NCI-H345 (cell line): ENCODE measurements around the gene APC2.
"Not testable (repeated sequence)": the region's sequence is repeated elsewhere in the genome, so short reads cannot be mapped to it uniquely, and the experiment has no call there.

Experiments used
- DNase-seq: peaks from one replicate; lab custom pipeline; 2025; lab: John Stamatoyannopoulos, UW

The APC2 gene

GRCh38 chr19:1430246-1430645 lies 19.7 kb upstream of the APC2 start:
- no peak for DNase-seq

- DNase-seq: no peak
Observed at GRCh38 chr19:1431759-1432506, 18.0 kb upstream of the APC2 start.

GRCh38 chr19:1432507-1432887 lies 17.4 kb upstream of the APC2 start:
- DNase-seq: no peak

- no peak for DNase-seq
Observed at GRCh38 chr19:1433119-1434039, 16.5 kb upstream of the APC2 start.

- no peak for DNase-seq
Observed at GRCh38 chr19:1434040-1434366, 15.9 kb upstream of the APC2 start.

- no peak for DNase-seq
Observed at GRCh38 chr19:1434577-1435060, 15.3 kb upstream of the APC2 start.

- no peak for DNase-seq
Observed at GRCh38 chr19:1435378-1435989, 14.4 kb upstream of the APC2 start.

GRCh38 chr19:1437609-1438008 lies 12.3 kb upstream of the APC2 start:
- no peak for DNase-seq

GRCh38 chr19:1438035-1438932 lies 11.6 kb upstream of the APC2 start, which contains the start of gene RPS15:
Gene RPS15 (plus strand): TSS chr19:1438396. CDS start chr19:1438426, 30 bp downstream.
- peak; percentile 95 for DNase-seq

GRCh38 chr19:1438933-1439354 lies 11.0 kb upstream of the APC2 start:
- no peak for DNase-seq

- DNase-seq: not testable (repeated sequence)
Observed at GRCh38 chr19:1439525-1440417, 10.2 kb upstream of the APC2 start.

GRCh38 chr19:1440418-1440801 lies 9.5 kb upstream of the APC2 start:
- DNase-seq: no peak

- DNase-seq: no peak
Observed at GRCh38 chr19:1441022-1441426, 8.9 kb upstream of the APC2 start.

GRCh38 chr19:1441677-1442438 lies 8.1 kb upstream of the APC2 start:
- DNase-seq: no peak

GRCh38 chr19:1445185-1445931 lies 4.6 kb upstream of the APC2 start:
- peak; percentile 76 for DNase-seq

- peak; percentile 81 for DNase-seq
Observed at GRCh38 chr19:1445932-1446712, 3.8 kb upstream of the APC2 start.

GRCh38 chr19:1446713-1447481 lies 3.0 kb upstream of the APC2 start:
- DNase-seq: no peak
